Progenitor cell of endocrine pancreas (in vitro differentiated cells): Measurements from ENCODE around the gene AGPS. TPM values are rescaled to one million over a fixed set of nuclear protein-coding genes. Genes with fewer than 3 reads are reported as not detected.

ENCODE experiments used
- DNase-seq: peaks from one replicate; pipeline ENCODE4 v3.0.0; 2021; ENCODE audit warnings: low spot score; ENCODE audit not compliant: unreplicated experiment
- H3K27ac Mint-ChIP-seq: 2 replicates; pipeline ENCODE4 v1.8.0; 2021; ENCODE audit warnings: mild to moderate bottlenecking, moderate library complexity, mixed read lengths
- H3K27me3 Mint-ChIP-seq: 2 replicates; pipeline ENCODE4 v1.8.0; 2021; ENCODE audit warnings: mixed read lengths
- H3K36me3 Mint-ChIP-seq: 2 replicates; pipeline ENCODE4 v1.8.0; 2022; ENCODE audit warnings: mixed read lengths; ENCODE audit not compliant: insufficient read depth
- H3K4me1 Mint-ChIP-seq: 2 replicates; pipeline ENCODE4 v1.8.0; 2021; ENCODE audit warnings: low read depth, mixed read lengths
- H3K4me3 Mint-ChIP-seq: 2 replicates; pipeline ENCODE4 v1.8.0; 2021; ENCODE audit warnings: low read depth, mild to moderate bottlenecking, moderate library complexity, mixed read lengths
- H3K9me3 Mint-ChIP-seq: 2 replicates; pipeline ENCODE4 v1.8.0; 2021; ENCODE audit warnings: low read depth, mixed read lengths
- CTCF ChIP-seq: fragments of 200-600 bp; sonication (generic); IDR thresholded peaks from one replicate; pipeline ENCODE4 v1.5.0; 2021; ENCODE audit warnings: antibody characterized with exemption, mild to moderate bottlenecking; ENCODE audit not compliant: unreplicated experiment
- total RNA-seq: library from RNA; stranded (reverse); gene quantifications from 2 replicates; pipeline ENCODE4 v1.2.1, GENCODE V29; 2021

The AGPS gene
- total RNA-seq, 1 donor from 2014 or later: 69.2 TPM

GRCh38 chr2:177476897-177477296 lies 84.3 kb downstream of the AGPS start:
- Mint-ChIP-seq H3K36me3 (peaks cover 45% of the 10 kb centered on the region), H3K9me3 (peaks cover 25% of the 10 kb centered on the region), H3K4me3 (no peak overlapping the region), H3K27me3 (no peaks in the 10 kb centered on the region), H3K27ac (no peak overlapping the region), H3K4me1 (peaks cover 4% of the 10 kb centered on the region)
- DNase-seq: no peak
- TF ChIP-seq CTCF: no peak

GRCh38 chr2:177478029-177478428 lies 85.5 kb downstream of the AGPS start:
- H3K27ac Mint-ChIP-seq: no peak overlapping the region
- no peak for DNase-seq
- H3K27me3 Mint-ChIP-seq: no peaks in the 10 kb centered on the region
- peaks cover 36% of the 10 kb centered on the region for H3K36me3 Mint-ChIP-seq
- H3K4me3 Mint-ChIP-seq: no peak overlapping the region
- H3K4me1 Mint-ChIP-seq: peaks cover 4% of the 10 kb centered on the region
- peaks cover 15% of the 10 kb centered on the region for H3K9me3 Mint-ChIP-seq
- no peak for TF ChIP-seq CTCF

- peaks cover 15% of the 10 kb centered on the region for H3K9me3 Mint-ChIP-seq
- H3K36me3 Mint-ChIP-seq: peaks cover 40% of the 10 kb centered on the region
- H3K27me3 Mint-ChIP-seq: no peaks in the 10 kb centered on the region
- no peak for TF ChIP-seq CTCF
- H3K27ac Mint-ChIP-seq: no peak overlapping the region
- peaks cover 4% of the 10 kb centered on the region for H3K4me1 Mint-ChIP-seq
- DNase-seq: no peak
- no peak overlapping the region for H3K4me3 Mint-ChIP-seq
These were observed 86.3 kb downstream of the AGPS start for GRCh38 chr2:177478907-177479306.

- Mint-ChIP-seq H3K9me3 (peaks cover 13% of the 10 kb centered on the region), H3K27me3 (no peaks in the 10 kb centered on the region), H3K36me3 (peaks cover 37% of the 10 kb centered on the region), H3K27ac (no peak overlapping the region), H3K4me1 (peaks cover 4% of the 10 kb centered on the region), H3K4me3 (no peak overlapping the region)
- no peak for DNase-seq
- TF ChIP-seq CTCF: no peak
These were observed 89.6 kb downstream of the AGPS start for GRCh38 chr2:177482195-177482594.

- Mint-ChIP-seq H3K27ac (no peak overlapping the region), H3K4me3 (no peak overlapping the region), H3K27me3 (no peaks in the 10 kb centered on the region), H3K36me3 (peaks cover 28% of the 10 kb centered on the region), H3K9me3 (peaks cover 4% of the 10 kb centered on the region), H3K4me1 (no peaks in the 10 kb centered on the region)
- no peak for DNase-seq
- no peak for TF ChIP-seq CTCF
These were observed 91.0 kb downstream of the AGPS start for GRCh38 chr2:177483531-177483930.
